ENCODE data around the gene SYNPO2. TPM values are rescaled to one million over a fixed set of nuclear protein-coding genes. Genes with fewer than 3 reads are reported as not detected.

Gene SYNPO2
- total and polyA plus RNA-seq, 10 of the 15 experiments (the other 5 are each of a cell fraction or from before 2014, with no cell fraction given), result 0.04 to 0.34 (median 0.28) TPM

GRCh38 chr4:119087656-119088055 lies 199.0 kb downstream of the SYNPO2 start:
- RAD21 ChIA-PET (ENCODE audit: unreplicated experiment), result no interaction called here
- Histone ChIP-seq H3K36me3 (ENCODE audit: control insufficient read depth in 2 of 2, insufficient read depth in 2 of 2, low read length in 1 of 2) (no peaks in the 10 kb centered on the region), H3K9me3 (replicated peaks; ENCODE audit: control insufficient read depth, insufficient read depth, low read length) (no peaks in the 10 kb centered on the region), H2AFZ (ENCODE audit: control insufficient read depth, low read depth, low read length) (no peak overlapping the region), H3K79me2 (ENCODE audit: control insufficient read depth, insufficient read depth, low read length) (no peaks in the 10 kb centered on the region), H3K27ac (ENCODE audit: control insufficient read depth, insufficient read depth) (no peak overlapping the region), H3K27me3 (replicated peaks in 1 of 2; ENCODE audit: control insufficient read depth in 2 of 2, insufficient read depth in 2 of 2, low read length in 1 of 2) (no peaks in the 10 kb centered on the region), H3K4me2 (ENCODE audit: control insufficient read depth, insufficient read depth) (no peak overlapping the region), H4K20me1 (ENCODE audit: control insufficient read depth, insufficient read depth) (no peaks in the 10 kb centered on the region), H3K4me3 (no peak overlapping the region), H3K9ac (ENCODE audit: control insufficient read depth, insufficient read depth, low read length) (no peak overlapping the region), H3K4me1 (ENCODE audit: control insufficient read depth, insufficient read depth, low read length) (no peaks in the 10 kb centered on the region)
- ATAC-seq (no peak), FAIRE-seq (no peak), DNase-seq (ENCODE audit: low read depth, low spot score) (no peak)
- WGBS (ENCODE audit: insufficient coverage, insufficient replicate concordance, low lambda C conversion rate, missing lambda C conversion rate), result 34% methylated on average over 5 of the region's 5 CpGs
- CTCF ChIA-PET, result interaction anchor here (1.0 to 1.4 kb wide), 2 partner anchors 16 to 406 kb away, joined by 3 to 4 read pairs; no protein-coding TSS in a partner anchor
- in situ Hi-C loops (cut with MboI) (no loop called here), intact Hi-C loops (cut with micrococcal nuclease; ENCODE audit: unreplicated experiment) (no loop called here)
- POLR2A ChIA-PET, result no interaction called here
- no TSS peak for BruUV-seq (replicated peaks)
- SMC1A ChIA-PET (ENCODE audit: uncharacterized antibody, unreplicated experiment), result interaction anchor here (0.6 kb wide), 1 partner anchor 75 kb away, joined by 3 read pairs; no protein-coding TSS in a partner anchor
- TF ChIP-seq TARDBP (IDR thresholded peaks at IDR 0.05; ENCODE audit: borderline replicate concordance), result no peak
- no peak for TF ChIP-seq POU2F2 (IDR thresholded peaks at IDR 0.05; ENCODE audit: borderline replicate concordance, low read depth, low read length)
- TF ChIP-seq BACH1 (IDR thresholded peaks at IDR 0.05; ENCODE audit: borderline replicate concordance), result no peak
- TF ChIP-seq ZSCAN29 (IDR thresholded peaks at IDR 0.05), result no peak
- no peak for TF ChIP-seq SP1 (IDR thresholded peaks at IDR 0.05; ENCODE audit: low read depth, low read length)

GRCh38 chr4:119093042-119093827 lies 204.6 kb downstream of the SYNPO2 start:
- intact Hi-C loops (cut with micrococcal nuclease; ENCODE audit: unreplicated experiment) (no loop called here), in situ Hi-C loops (cut with MboI) (no loop called here)
- no peak for DNase-seq (ENCODE audit: low read depth, low spot score)
- ChIA-PET RAD21 (ENCODE audit: unreplicated experiment) (no interaction called here), POLR2A (no interaction called here), SMC1A (ENCODE audit: uncharacterized antibody, unreplicated experiment) (no interaction called here), CTCF (no interaction called here)
- H3K4me1 ChIP-seq (ENCODE audit: control insufficient read depth, insufficient read depth, low read length), result no peaks in the 10 kb centered on the region
- no peak for FAIRE-seq
- no peak overlapping the region for H3K4me2 ChIP-seq (ENCODE audit: control insufficient read depth, insufficient read depth)
- 11% methylated on average over 5 of the region's 5 CpGs for WGBS (ENCODE audit: insufficient coverage, insufficient replicate concordance, low lambda C conversion rate, missing lambda C conversion rate)
- no peaks in the 10 kb centered on the region for H3K36me3 ChIP-seq (ENCODE audit: control insufficient read depth in 2 of 2, insufficient read depth in 2 of 2, low read length in 1 of 2)
- H3K9me3 ChIP-seq (replicated peaks; ENCODE audit: control insufficient read depth, insufficient read depth, low read length), result no peaks in the 10 kb centered on the region
- ATAC-seq, result no peak
- H3K27ac ChIP-seq (ENCODE audit: control insufficient read depth, insufficient read depth), result no peak overlapping the region
- no peak overlapping the region for H2AFZ ChIP-seq (ENCODE audit: control insufficient read depth, low read depth, low read length)
- no peak overlapping the region for H3K9ac ChIP-seq (ENCODE audit: control insufficient read depth, insufficient read depth, low read length)
- H3K27me3 ChIP-seq (replicated peaks in 1 of 2; ENCODE audit: control insufficient read depth in 2 of 2, insufficient read depth in 2 of 2, low read length in 1 of 2), result no peaks in the 10 kb centered on the region
- H4K20me1 ChIP-seq (ENCODE audit: control insufficient read depth, insufficient read depth), result no peaks in the 10 kb centered on the region
- no peak overlapping the region for H3K4me3 ChIP-seq
- no peaks in the 10 kb centered on the region for H3K79me2 ChIP-seq (ENCODE audit: control insufficient read depth, insufficient read depth, low read length)
- BruUV-seq (replicated peaks), result no TSS peak
- TF ChIP-seq CUX1 (IDR thresholded peaks at IDR 0.05; ENCODE audit: insufficient replicate concordance, low read depth, low read length) (no peak), SUZ12 (IDR thresholded peaks at IDR 0.05; ENCODE audit: unreplicated experiment) (no peak), ZNF622 (IDR thresholded peaks at IDR 0.05) (no peak), SMAD5 (IDR thresholded peaks at IDR 0.05; ENCODE audit: low read depth) (no peak), PML (IDR thresholded peaks at IDR 0.05; ENCODE audit: low read length) (no peak)

Data from GM12878 (cell line).